Fibroblast of lung (primary cell): ENCODE data around the gene SUPT3H.

Experiments used
- CTCF ChIP-seq, 2 donors: IDR thresholded peaks in 1 of 2; conservative IDR thresholded peaks in 1 of 2; 1 replicate in 1 of 2; 2 replicates in 1 of 2; pipeline ENCODE4 v1.5.1; 2011 to 2012; ENCODE audit warnings: low read length in 2 of 2, control low read depth in 1 of 2, inconsistent platforms in 1 of 2, low read depth in 1 of 2, mild to moderate bottlenecking in 1 of 2
- EZH2 ChIP-seq: IDR thresholded peaks from 2 replicates; pipeline ENCODE4 v1.5.1; 2012; ENCODE audit warnings: low read length, control low read depth, mild to moderate bottlenecking; ENCODE audit errors: missing control alignments

- no peak for TF ChIP-seq CTCF (conservative IDR thresholded peaks at IDR 0.05 in 1 of 2, IDR thresholded peaks at IDR 0.05 in 1 of 2; ENCODE audit: low read depth in 1 of 2, low read length in 2 of 2)
- no peak for TF ChIP-seq EZH2
Measured at GRCh38 chr6:45426251-45426650, 48.5 kb upstream of the SUPT3H start.
